Esophagus muscularis mucosa (tissue), 4 donors: ENCODE results near the gene RAB5A. TPM values are rescaled to one million over a fixed set of nuclear protein-coding genes. Genes with fewer than 3 reads are reported as not detected.

Source experiments
- DNase-seq: peaks from one replicate; pipeline ENCODE4 v3.0.0-alpha.2; 2017; ENCODE audit errors: extremely low spot score
- H3K27ac ChIP-seq, 4 donors: fragments of 200-600 bp; sonication (generic); replicated peaks in 1 of 4; 1 replicate in 3 of 4; 2 replicates in 1 of 4; pipeline ENCODE4 v1.5.1; 2016 to 2019; ENCODE audit warnings: mild to moderate bottlenecking in 1 of 4
- H3K27me3 ChIP-seq, 4 donors: fragments of 200-600 bp; sonication (generic); one replicate each; pipeline versions ENCODE4 v1.5.1 to v1.6.0; 2016 to 2019
- H3K36me3 ChIP-seq, 4 donors: fragments of 200-600 bp; sonication (generic); one replicate each; pipeline ENCODE4 v1.5.1; 2016 to 2019
- H3K4me1 ChIP-seq, 4 donors: fragments of 200-600 bp; sonication (generic); one replicate each; pipeline ENCODE4 v1.5.1; 2016 to 2019
- H3K4me3 ChIP-seq, 4 donors: fragments of 200-600 bp; sonication (generic); 1 replicate in 2 of 4; 2 replicates in 2 of 4; pipeline ENCODE4 v1.5.1; 2016 to 2019; ENCODE audit warnings: mild to moderate bottlenecking in 4 of 4, moderate library complexity in 1 of 4
- H3K9me3 ChIP-seq, 4 donors: fragments of 200-600 bp; sonication (generic); 1 replicate in 3 of 4; 2 replicates in 1 of 4; pipeline ENCODE4 v1.5.1; 2016 to 2019
- EP300 ChIP-seq: sonication (generic); formaldehyde crosslinking; IDR thresholded peaks from one replicate; pipeline ENCODE4 v1.6.1; 2017; ENCODE audit warnings: antibody characterized with exemption
- POLR2A ChIP-seq: fragments of 450-650 bp; IDR thresholded peaks from one replicate; pipeline ENCODE4 v1.6.1; 2017; ENCODE audit warnings: antibody characterized with exemption, moderate library complexity, mild to moderate bottlenecking, low read depth
- POLR2AphosphoS5 ChIP-seq, 2 donors: sonication (generic); formaldehyde crosslinking; IDR thresholded peaks; one replicate each; pipeline ENCODE4 v1.6.1; 2017; ENCODE audit warnings: antibody characterized with exemption in 2 of 2
- WGBS: methylation state at CpG from one replicate; pipeline ENCODE4 v1.1.5; 2018; 5-methylcytosine and 5-hydroxymethylcytosine counted together
- intact Hi-C: fragments of 100-400 bp; cut with DNase I; formaldehyde crosslinking; loops from one replicate; pipeline ENCODE4 v1.15.1; 2023
- total RNA-seq, 4 donors: library from RNA; depleted of rRNA; stranded (reverse); fragments of >200 nt; gene quantifications; one replicate each; pipeline versions ENCODE4 v1.1.0 to v1.2.1, GENCODE V29; 2016
- TF ChIP-seq, protein P1 (sequence below), 3 experiments: fragments of 200-600 bp in 2 of 3; fragments of 450-650 bp in 1 of 3; sonication (generic) in 2 of 3; IDR thresholded peaks; one replicate each; pipeline ENCODE4 v1.5.1; 2017 to 2019; ENCODE audit warnings: antibody characterized with exemption in 3 of 3, mild to moderate bottlenecking in 2 of 3, moderate library complexity in 1 of 3

RAB5A gene
- total RNA-seq, 4 donors from 2014 or later = 74.8 to 92.1 (median 76.4) TPM

DNA sequence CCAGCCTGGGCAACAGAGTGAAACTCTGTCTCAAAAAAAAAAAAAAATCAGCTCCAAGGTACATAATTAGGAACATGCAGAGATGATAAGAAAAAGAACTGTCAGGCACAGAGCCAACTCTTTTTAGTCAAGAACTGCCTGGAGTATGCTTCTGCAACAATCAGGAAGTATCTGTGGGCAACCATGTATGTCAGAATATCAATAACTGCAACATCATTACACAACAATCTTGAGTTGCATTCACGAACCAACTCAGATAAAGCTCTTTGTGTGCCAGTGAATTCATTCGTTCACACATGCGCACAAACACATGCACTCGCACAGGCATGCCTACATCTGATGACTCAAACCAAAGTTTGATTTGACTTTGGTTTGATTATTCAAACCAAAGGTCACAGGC lies 45.0 kb upstream of the RAB5A start:
- Histone ChIP-seq H3K36me3 (no peaks in the 10 kb centered on the region), H3K27ac (no peak overlapping the region), H3K4me1 (no peaks in the 10 kb centered on the region), H3K9me3 (no peaks in the 10 kb centered on the region), H3K27me3 (no peaks in the 10 kb centered on the region), H3K4me3 (no peak overlapping the region)
- TF ChIP-seq, protein P1, sequence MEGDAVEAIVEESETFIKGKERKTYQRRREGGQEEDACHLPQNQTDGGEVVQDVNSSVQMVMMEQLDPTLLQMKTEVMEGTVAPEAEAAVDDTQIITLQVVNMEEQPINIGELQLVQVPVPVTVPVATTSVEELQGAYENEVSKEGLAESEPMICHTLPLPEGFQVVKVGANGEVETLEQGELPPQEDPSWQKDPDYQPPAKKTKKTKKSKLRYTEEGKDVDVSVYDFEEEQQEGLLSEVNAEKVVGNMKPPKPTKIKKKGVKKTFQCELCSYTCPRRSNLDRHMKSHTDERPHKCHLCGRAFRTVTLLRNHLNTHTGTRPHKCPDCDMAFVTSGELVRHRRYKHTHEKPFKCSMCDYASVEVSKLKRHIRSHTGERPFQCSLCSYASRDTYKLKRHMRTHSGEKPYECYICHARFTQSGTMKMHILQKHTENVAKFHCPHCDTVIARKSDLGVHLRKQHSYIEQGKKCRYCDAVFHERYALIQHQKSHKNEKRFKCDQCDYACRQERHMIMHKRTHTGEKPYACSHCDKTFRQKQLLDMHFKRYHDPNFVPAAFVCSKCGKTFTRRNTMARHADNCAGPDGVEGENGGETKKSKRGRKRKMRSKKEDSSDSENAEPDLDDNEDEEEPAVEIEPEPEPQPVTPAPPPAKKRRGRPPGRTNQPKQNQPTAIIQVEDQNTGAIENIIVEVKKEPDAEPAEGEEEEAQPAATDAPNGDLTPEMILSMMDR (IDR thresholded peaks at IDR 0.05) = no peak
- TF ChIP-seq EP300 = no peak
- TF ChIP-seq POLR2AphosphoS5 (IDR thresholded peaks at IDR 0.05) = no peak
- no peak for TF ChIP-seq POLR2A
- intact Hi-C loops = no loop called here
- 73% methylated on average over 4 of the region's 4 CpGs for WGBS
- no peak for DNase-seq

DNA sequence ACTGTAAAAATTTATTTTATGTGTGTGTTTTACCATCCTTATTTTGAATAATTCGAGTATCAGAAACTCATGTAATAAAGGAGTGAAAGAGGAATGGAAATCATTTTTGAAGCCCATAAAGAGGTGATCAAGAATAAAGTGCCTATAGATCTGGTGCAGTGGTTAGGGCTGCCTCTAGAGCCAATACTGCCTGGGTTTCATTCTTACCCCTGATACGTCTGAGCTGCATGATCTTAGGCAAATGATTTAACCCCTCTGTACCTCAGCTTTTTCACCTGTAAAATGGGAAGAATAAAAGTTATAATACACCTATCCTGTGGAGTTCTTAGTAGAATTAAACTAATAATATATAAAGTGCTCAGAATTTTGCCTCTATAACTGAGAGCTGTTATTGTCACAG lies 43.2 kb upstream of the RAB5A start:
- intact Hi-C loops = no loop called here
- Histone ChIP-seq H3K27me3 (no peaks in the 10 kb centered on the region), H3K4me1 (no peaks in the 10 kb centered on the region), H3K4me3 (no peak overlapping the region), H3K27ac (no peak overlapping the region), H3K9me3 (no peaks in the 10 kb centered on the region), H3K36me3 (no peaks in the 10 kb centered on the region)
- WGBS = 85% methylated on average over 2 of the region's 2 CpGs
- TF ChIP-seq, protein P1 (IDR thresholded peaks at IDR 0.05) = no peak
- TF ChIP-seq POLR2AphosphoS5 (IDR thresholded peaks at IDR 0.05) (no peak), POLR2A (no peak), EP300 (no peak)
- DNase-seq = no peak

DNA sequence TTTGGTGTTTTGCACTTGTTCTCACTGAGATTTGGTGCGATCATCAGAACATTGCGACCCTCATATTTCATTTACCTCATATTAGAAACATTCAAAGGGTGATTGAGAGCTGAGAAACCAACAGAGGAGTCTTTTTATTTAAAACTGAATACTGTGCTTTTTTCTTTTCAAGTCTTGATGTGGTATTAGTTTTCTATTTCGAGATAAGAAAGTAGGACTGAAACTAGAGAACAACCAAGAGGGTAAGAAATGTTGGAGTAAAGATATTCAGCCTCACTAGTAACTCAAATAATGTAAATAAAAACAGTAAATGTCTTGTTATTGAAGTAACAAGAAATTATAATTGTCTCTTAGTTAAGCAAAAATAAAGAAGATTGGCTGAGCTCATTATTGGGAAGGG lies 39.4 kb upstream of the RAB5A start:
- Histone ChIP-seq H3K36me3 (no peaks in the 10 kb centered on the region), H3K4me3 (no peak overlapping the region), H3K27me3 (no peaks in the 10 kb centered on the region), H3K27ac (no peak overlapping the region), H3K9me3 (peaks cover 0 to 15% (median 0%) of the 10 kb centered on the region in 4 donors), H3K4me1 (no peaks in the 10 kb centered on the region)
- intact Hi-C loops = no loop called here
- 89% methylated on average over 3 of the region's 3 CpGs for WGBS
- TF ChIP-seq POLR2AphosphoS5 (IDR thresholded peaks at IDR 0.05) = no peak
- no peak for TF ChIP-seq POLR2A
- no peak for TF ChIP-seq EP300
- TF ChIP-seq, protein P1 (IDR thresholded peaks at IDR 0.05) = no peak
- DNase-seq = no peak

DNA sequence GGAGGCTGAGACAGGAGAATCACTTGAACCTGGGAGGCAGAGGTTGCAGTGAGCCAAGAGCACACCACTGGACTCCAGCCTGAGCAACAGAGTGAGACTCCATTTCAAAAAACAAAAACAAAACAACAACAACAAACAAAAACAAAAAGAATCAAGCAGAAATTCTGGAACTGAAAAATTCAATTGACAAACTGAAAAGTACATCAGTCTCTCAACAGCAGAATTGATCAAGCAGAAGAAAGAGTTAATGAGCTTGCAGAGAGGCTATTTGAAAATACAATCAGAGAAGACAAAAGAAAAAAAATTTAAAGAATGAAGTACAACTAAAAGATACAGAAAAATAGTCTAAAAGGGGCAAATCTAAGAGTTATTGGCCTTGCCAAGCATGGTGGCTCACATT lies 35.4 kb upstream of the RAB5A start:
- TF ChIP-seq POLR2A = no peak
- TF ChIP-seq POLR2AphosphoS5 (IDR thresholded peaks at IDR 0.05) = no peak
- TF ChIP-seq EP300 = no peak
- TF ChIP-seq, protein P1 (IDR thresholded peaks at IDR 0.05) = no peak
- Histone ChIP-seq H3K4me3 (no peak overlapping the region), H3K9me3 (peaks cover 0 to 21% (median 4%) of the 10 kb centered on the region in 4 donors), H3K36me3 (no peaks in the 10 kb centered on the region), H3K27ac (no peak overlapping the region), H3K4me1 (no peaks in the 10 kb centered on the region), H3K27me3 (no peaks in the 10 kb centered on the region)
- no peak for DNase-seq
- intact Hi-C loops = no loop called here

DNA sequence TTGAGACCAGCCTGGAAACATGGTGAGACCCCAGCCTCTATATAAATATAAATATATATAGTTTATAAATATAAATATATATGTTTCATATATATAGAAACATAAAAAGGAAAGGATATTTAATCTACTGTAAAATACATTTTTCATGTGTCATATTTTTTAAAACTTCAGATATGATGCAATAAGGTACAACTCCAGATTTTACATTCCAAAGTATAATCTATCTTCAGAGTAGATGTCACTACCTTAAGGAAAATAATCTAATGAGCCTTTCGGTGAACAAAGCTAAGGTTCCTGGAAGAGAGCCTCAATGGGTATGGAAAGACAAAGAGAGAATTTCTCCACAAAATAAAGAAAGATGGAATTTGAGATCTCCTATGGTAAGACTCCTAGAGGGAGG lies 29.7 kb upstream of the RAB5A start:
- H3K27ac ChIP-seq = no peak overlapping the region
- H3K4me1 ChIP-seq = no peaks in the 10 kb centered on the region
- intact Hi-C loops = no loop called here
- no peak for DNase-seq
- H3K4me3 ChIP-seq = no peak overlapping the region
- no peaks in the 10 kb centered on the region for H3K36me3 ChIP-seq
- no peaks in the 10 kb centered on the region for H3K27me3 ChIP-seq
- 91% methylated on average over 1 of the region's 1 CpG for WGBS
- peaks cover 0 to 8% (median 4%) of the 10 kb centered on the region in 4 donors for H3K9me3 ChIP-seq
- no peak for TF ChIP-seq POLR2AphosphoS5 (IDR thresholded peaks at IDR 0.05)
- TF ChIP-seq EP300 = no peak
- TF ChIP-seq, protein P1 (IDR thresholded peaks at IDR 0.05) = no peak
